GM12878 (cell line): ENCODE results near the gene SLC17A2. TPM values are rescaled to one million over a fixed set of nuclear protein-coding genes. Genes with fewer than 3 reads are reported as not detected.

Source experiments
- ASH2L ChIP-seq: fragments of 300-600, 200-600 bp; sonication (generic); IDR thresholded peaks from 2 replicates; pipeline ENCODE4 v1.6.1; 2017; ENCODE audit warnings: low read depth, mild to moderate bottlenecking, borderline replicate concordance
- CHD4 ChIP-seq: fragments of 200-600 bp; sonication (generic); IDR thresholded peaks from 2 replicates; pipeline ENCODE4 v1.6.1; 2016; ENCODE audit warnings: mild to moderate bottlenecking
- E2F4 ChIP-seq: IDR thresholded peaks from 2 replicates; pipeline ENCODE4 v1.6.1; 2012; ENCODE audit warnings: low read depth, low read length, improper control_type of control experiment
- E2F8 ChIP-seq: fragments of 450-650 bp; IDR thresholded peaks from 2 replicates; pipeline ENCODE4 v1.6.1; 2018; ENCODE audit warnings: mild to moderate bottlenecking, low read depth, moderate library complexity; ENCODE audit not compliant: partially characterized antibody
- GABPA ChIP-seq: IDR thresholded peaks from 2 replicates; pipeline ENCODE4 v1.6.1; 2014; ENCODE audit warnings: antibody characterized with exemption, low read depth, mild to moderate bottlenecking, inconsistent platforms
- GATAD2B ChIP-seq: fragments of 450-650 bp; conservative IDR thresholded peaks from 2 replicates; pipeline ENCODE4 v1.6.1; 2017; ENCODE audit warnings: low read depth, mild to moderate bottlenecking, moderate library complexity
- KAT2A ChIP-seq: conservative IDR thresholded peaks from 2 replicates; pipeline ENCODE4 v1.6.1; 2011; ENCODE audit warnings: low read depth, low read length; ENCODE audit not compliant: control insufficient read depth
- LARP7 ChIP-seq: fragments of 450-650 bp; IDR thresholded peaks from 2 replicates; pipeline ENCODE4 v1.6.1; 2017; ENCODE audit warnings: mild to moderate bottlenecking
- POU2F2 ChIP-seq: IDR thresholded peaks from 3 replicates; pipeline ENCODE4 v1.6.1; 2011; ENCODE audit warnings: low read depth, mild to moderate bottlenecking, low read length, borderline replicate concordance
- RELA ChIP-seq: fragments of 450-650 bp; IDR thresholded peaks from 2 replicates; pipeline ENCODE4 v1.8.0; 2014; ENCODE audit warnings: borderline replicate concordance; ENCODE audit not compliant: partially characterized antibody
- SKIL ChIP-seq: fragments of 450-650 bp; IDR thresholded peaks from 2 replicates; pipeline ENCODE4 v1.6.1; 2017; ENCODE audit warnings: mild to moderate bottlenecking, low read depth, inconsistent platforms; ENCODE audit not compliant: poor library complexity, severe bottlenecking
- SPI1 ChIP-seq: IDR thresholded peaks from 2 replicates; pipeline ENCODE4 v1.6.1; 2011; ENCODE audit warnings: low read depth, mild to moderate bottlenecking, low read length, moderate library complexity, borderline replicate concordance; ENCODE audit not compliant: insufficient read depth
- SUPT20H ChIP-seq: IDR thresholded peaks from 2 replicates; pipeline ENCODE4 v1.6.1; 2011; ENCODE audit warnings: low read depth, mild to moderate bottlenecking, low read length, moderate library complexity, borderline replicate concordance; ENCODE audit not compliant: control insufficient read depth
- ZBED1 ChIP-seq: IDR thresholded peaks from 2 replicates; pipeline ENCODE4 v1.6.1; 2016; ENCODE audit warnings: borderline replicate concordance
- ZBTB4 ChIP-seq: fragments of 450-650 bp; formaldehyde crosslinking; IDR thresholded peaks from 2 replicates; pipeline ENCODE4 v1.4.0; 2022; ENCODE audit warnings: mild to moderate bottlenecking, moderate library complexity
- ZNF207 ChIP-seq: fragments of 450-650 bp; IDR thresholded peaks from 2 replicates; pipeline ENCODE4 v1.6.1; 2014; ENCODE audit warnings: antibody characterized with exemption, mild to moderate bottlenecking, borderline replicate concordance
- ZSCAN29 ChIP-seq: fragments of 450-650 bp; IDR thresholded peaks from 2 replicates; pipeline ENCODE4 v1.6.1; 2017; ENCODE audit warnings: mild to moderate bottlenecking, moderate library complexity
- polyA plus RNA-seq, 11 experiments: library from polyadenylated mRNA; depleted of rRNA in 4 of 11; unstranded in 6 of 11; stranded (reverse) in 5 of 11; fragments of >200 nt; fragmentation: Nextera tagmentation in 4 of 11; fragmentation: Illumina TruSeq in 1 of 11; extraction: Ambion mirVana in 4 of 11; extraction: Trizol in 1 of 11; gene quantifications; 1 replicate in 1 of 11; 2 replicates in 10 of 11; pipeline versions ENCODE4 v1.2.1 to v1.2.3, GENCODE V29; 2011 to 2016; ENCODE audit warnings: inconsistent platforms in 2 of 11, missing spikeins in 2 of 11, low read depth in 1 of 11
- total RNA-seq, 4 experiments: library from RNA; depleted of rRNA in 3 of 4; stranded (reverse); fragments of >200 nt in 3 of 4; fragmentation: Illumina TruSeq in 1 of 4; extraction: Trizol in 1 of 4; gene quantifications; 2 replicates each; pipeline versions ENCODE4 v1.2.1 to v1.2.3, GENCODE V29; 2013 to 2021

The SLC17A2 gene
- total and polyA plus RNA-seq, 10 of the 15 experiments (the other 5 are each of a cell fraction or from before 2014, with no cell fraction given), result not detected

GRCh38 chr6:25944688-25945574 is 14.4 kb upstream of the SLC17A2 start (continued):
- TF ChIP-seq E2F8 (no peak), POU2F2 (peak; percentile 82), ZSCAN29 (no peak), ZNF207 (no peak), KAT2A (no peak), SPI1 (no peak), ZBED1 (peak; percentile 52; the same call in 1 of the 2 replicates), GATAD2B (no peak), RELA (no peak), LARP7 (no peak), ASH2L (no peak), ZBTB4 (CRISPR knock-in tag) (no peak), E2F4 (no peak), SUPT20H (no peak), GABPA (no peak), SKIL (peak; percentile 59), CHD4 (no peak)
